ENCODE measurements around the gene UQCR10.

Gene UQCR10

DNA sequence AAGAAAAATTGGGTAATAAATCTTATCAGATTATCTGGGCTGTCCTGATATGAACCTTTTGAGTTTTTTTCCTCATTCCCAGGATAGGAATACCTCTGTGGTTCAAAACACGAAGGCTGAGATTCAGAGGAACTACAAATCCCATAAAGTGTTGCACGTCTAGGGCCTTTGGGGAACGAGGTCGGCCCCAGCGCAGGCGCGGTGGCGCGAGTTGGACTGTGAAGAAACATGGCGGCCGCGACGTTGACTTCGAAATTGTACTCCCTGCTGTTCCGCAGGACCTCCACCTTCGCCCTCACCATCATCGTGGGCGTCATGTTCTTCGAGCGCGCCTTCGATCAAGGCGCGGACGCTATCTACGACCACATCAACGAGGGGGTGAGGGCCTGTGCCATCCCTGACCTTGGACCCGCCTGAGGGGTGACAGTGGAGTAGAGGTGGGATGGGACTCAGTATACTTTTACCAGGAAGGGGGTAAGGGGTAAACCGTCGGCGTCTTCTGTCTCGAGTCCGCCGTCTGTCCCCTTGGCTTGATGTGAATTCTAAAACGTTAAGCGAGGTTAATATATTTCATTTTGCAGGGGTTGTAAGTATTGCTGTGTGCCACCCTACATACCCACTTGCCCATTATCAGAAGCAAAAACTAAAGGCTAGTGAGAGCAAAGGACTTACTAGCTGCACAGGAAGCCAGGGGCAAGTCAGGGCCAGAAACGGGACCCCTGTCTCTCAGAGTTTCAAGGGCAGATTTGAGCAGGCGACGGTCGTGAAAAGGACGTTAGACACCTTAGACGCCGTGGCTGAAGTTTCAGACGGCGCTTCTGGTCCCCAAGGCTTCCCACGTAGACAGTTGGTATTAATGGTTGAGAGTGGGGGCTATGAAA, at the start of gene UQCR10:
UQCR10 (plus strand) TSS at position 199 of the 881 bp plus-strand sequence; CDS start at position 229, 30 bp downstream.
- Histone ChIP-seq H3K36me3 (peaks cover 37% of the 10 kb centered on the region), H3K4me3 (ENCODE audit: low read depth, low read length) (peak within 1 kb of the TSS; percentile 96), H3K27me3 (ENCODE audit: insufficient read depth, low read depth, severe bottlenecking) (no peaks in the 10 kb centered on the region), H3K9me3 (ENCODE audit: severe bottlenecking) (no peaks in the 10 kb centered on the region), H3K27ac (peak within 1 kb of the TSS; percentile 96)
- TF ChIP-seq, protein P1, sequence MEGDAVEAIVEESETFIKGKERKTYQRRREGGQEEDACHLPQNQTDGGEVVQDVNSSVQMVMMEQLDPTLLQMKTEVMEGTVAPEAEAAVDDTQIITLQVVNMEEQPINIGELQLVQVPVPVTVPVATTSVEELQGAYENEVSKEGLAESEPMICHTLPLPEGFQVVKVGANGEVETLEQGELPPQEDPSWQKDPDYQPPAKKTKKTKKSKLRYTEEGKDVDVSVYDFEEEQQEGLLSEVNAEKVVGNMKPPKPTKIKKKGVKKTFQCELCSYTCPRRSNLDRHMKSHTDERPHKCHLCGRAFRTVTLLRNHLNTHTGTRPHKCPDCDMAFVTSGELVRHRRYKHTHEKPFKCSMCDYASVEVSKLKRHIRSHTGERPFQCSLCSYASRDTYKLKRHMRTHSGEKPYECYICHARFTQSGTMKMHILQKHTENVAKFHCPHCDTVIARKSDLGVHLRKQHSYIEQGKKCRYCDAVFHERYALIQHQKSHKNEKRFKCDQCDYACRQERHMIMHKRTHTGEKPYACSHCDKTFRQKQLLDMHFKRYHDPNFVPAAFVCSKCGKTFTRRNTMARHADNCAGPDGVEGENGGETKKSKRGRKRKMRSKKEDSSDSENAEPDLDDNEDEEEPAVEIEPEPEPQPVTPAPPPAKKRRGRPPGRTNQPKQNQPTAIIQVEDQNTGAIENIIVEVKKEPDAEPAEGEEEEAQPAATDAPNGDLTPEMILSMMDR (IDR thresholded peaks at IDR 0.05; ENCODE audit: low read depth, low read length): no peak
- DNase-seq: peak; percentile 92

DNA sequence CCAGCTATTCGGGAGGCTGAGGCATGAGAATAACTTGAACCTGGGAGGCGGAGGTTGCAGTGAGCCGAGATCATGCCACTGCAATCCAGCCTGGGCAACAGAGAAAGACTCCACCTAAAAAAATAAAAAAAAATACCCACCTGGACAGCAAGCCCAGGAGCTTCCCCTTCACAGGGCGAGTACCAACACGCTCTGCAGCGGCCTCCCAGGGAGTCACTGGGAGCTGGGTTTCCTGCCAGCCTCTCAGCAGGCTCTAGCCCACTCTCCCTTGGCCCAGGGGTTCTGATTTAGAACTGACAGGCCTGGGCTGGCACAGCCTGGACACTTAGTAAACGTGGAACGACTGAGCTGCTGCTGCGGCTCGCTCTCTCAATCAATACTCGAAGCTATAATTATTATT, 49.4 kb upstream of the UQCR10 start:
- DNase-seq: no peak
- Histone ChIP-seq H3K27me3 (ENCODE audit: insufficient read depth, low read depth, severe bottlenecking) (peaks cover 6% of the 10 kb centered on the region), H3K36me3 (no peaks in the 10 kb centered on the region), H3K9me3 (ENCODE audit: severe bottlenecking) (no peaks in the 10 kb centered on the region), H3K27ac (no peak overlapping the region), H3K4me3 (ENCODE audit: low read depth, low read length) (no peak overlapping the region)
- TF ChIP-seq, protein P1 (IDR thresholded peaks at IDR 0.05; ENCODE audit: low read depth, low read length): no peak

DNA sequence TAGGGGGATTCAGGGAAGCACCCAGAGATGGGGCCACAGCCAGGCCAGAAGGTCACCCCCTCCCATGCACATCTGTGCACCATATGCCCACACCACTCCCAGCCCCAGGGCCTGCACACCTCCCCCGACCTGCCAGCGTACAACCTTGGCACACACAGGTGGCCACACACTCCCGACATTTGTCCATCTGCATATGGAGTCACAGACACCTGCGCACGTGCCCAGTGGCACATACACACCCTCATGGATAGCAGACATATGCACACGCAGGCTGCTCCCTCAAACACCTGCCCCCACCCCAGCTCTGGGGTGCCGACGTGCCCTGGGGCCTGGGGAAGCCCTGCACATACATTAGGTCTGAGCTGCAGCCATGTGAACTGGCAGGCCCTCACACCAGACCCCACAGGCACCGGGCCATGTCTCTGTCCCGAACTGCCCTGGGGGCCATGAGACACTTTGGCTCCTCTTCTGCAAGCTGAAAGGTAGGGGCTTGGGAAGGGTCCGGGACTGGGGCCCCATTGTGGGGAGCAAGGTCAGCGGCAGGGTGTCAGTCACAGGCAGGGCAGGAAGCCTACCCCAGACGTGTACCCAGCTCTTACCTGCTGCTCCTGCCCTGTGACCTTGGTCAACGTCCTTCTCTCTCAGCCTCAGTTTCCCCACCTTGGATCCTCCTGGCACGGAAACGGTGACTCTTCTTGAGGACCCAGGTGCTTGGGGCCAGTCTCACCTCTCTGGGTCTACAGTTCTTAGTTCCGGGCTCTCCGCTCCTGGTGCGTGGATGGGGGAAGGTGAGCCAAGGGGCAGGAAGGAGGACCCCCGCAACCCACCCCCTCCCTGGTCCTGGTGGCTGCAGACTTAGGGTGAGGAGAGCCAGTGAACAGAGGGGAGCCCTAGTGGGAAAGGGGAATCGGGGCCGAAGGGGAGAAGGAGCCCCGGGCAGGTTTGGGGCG, 47.9 kb upstream of the UQCR10 start:
- H3K27ac ChIP-seq: no peak overlapping the region
- DNase-seq: no peak
- TF ChIP-seq, protein P1 (IDR thresholded peaks at IDR 0.05; ENCODE audit: low read depth, low read length): no peak
- H3K9me3 ChIP-seq (ENCODE audit: severe bottlenecking): no peaks in the 10 kb centered on the region
- peaks cover 6% of the 10 kb centered on the region for H3K27me3 ChIP-seq (ENCODE audit: insufficient read depth, low read depth, severe bottlenecking)
- peak overlapping the region; percentile 32 for H3K4me3 ChIP-seq (ENCODE audit: low read depth, low read length)
- no peaks in the 10 kb centered on the region for H3K36me3 ChIP-seq

DNA sequence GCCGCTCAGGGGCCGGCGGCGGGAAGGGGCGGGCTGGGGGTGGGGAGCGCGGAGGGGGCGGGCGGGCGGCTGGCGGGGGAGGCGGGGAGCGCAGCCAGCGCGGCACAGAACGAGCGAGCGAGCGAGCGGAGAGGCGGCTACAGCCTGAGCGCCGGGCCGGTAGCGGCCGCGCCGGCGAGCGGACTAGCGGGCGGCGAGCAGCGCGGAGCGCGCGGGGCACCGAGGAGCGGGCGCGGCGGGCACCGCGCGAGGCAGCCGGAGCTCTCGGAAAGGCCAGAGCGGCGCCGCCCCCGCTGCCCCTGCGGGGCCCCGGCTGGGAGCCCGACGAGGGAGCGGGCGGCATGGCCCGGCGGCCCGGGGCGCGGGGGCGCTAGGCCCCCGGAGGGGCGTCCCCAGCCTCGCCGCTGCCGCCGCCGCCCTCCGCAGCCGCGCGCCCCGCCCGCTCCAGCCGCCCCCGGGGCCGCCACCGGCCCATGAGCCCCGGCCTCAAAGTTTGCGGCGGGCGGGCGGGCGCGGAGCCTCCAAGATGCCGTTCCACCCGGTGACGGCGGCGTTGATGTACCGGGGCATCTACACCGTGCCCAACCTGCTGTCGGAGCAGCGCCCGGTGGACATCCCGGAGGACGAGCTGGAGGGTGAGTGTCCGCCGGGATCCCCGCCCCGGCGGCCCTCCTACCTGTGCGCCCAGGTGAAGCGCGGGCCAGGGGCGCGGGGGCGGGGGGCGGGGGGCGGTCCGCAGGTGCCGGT, 47.1 kb upstream of the UQCR10 start, which contains the start of gene CABP7:
CABP7 (plus strand) TSS at position 105 of the 747 bp plus-strand sequence; CDS start at position 527, 422 bp downstream.
- no peaks in the 10 kb centered on the region for H3K36me3 ChIP-seq
- TF ChIP-seq, protein P1 (IDR thresholded peaks at IDR 0.05; ENCODE audit: low read depth, low read length): no peak
- H3K27me3 ChIP-seq (ENCODE audit: insufficient read depth, low read depth, severe bottlenecking): peaks cover 6% of the 10 kb centered on the region
- peak within 1 kb of the TSS; percentile 40 for H3K4me3 ChIP-seq (ENCODE audit: low read depth, low read length)
- no peaks in the 10 kb centered on the region for H3K9me3 ChIP-seq (ENCODE audit: severe bottlenecking)
- no peak for DNase-seq
- no peak within 1 kb of the TSS for H3K27ac ChIP-seq

DNA sequence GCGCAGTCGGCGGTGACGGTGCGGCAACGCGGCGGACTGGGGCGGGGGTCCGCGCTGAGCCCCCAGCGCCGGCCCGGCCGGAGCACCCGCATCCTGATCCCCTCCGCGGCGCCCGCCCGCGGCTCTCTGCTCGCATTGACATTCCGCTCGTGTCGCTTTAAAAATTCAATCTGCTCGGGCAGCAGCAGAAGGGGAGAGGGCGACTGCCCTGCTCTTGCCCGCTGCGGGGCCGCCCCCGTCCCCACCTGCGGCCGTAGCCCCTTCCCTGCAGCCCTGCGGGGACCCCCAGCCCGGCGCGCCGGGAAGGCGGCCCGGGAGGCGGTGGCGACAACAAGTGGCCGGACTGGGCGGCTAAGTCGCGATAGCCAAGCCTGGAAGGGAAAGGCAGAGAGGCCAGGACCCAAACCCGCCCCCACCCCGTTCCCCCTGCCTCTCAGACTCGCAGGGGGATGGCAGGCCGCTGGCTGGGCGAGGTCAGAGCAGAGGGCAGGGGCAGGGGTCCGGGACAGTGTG, 46.3 kb upstream of the UQCR10 start:
- peak overlapping the region; percentile 40 for H3K4me3 ChIP-seq (ENCODE audit: low read depth, low read length)
- DNase-seq: no peak
- TF ChIP-seq, protein P1 (IDR thresholded peaks at IDR 0.05; ENCODE audit: low read depth, low read length): no peak
- H3K27me3 ChIP-seq (ENCODE audit: insufficient read depth, low read depth, severe bottlenecking): peaks cover 6% of the 10 kb centered on the region
- no peaks in the 10 kb centered on the region for H3K36me3 ChIP-seq
- no peak overlapping the region for H3K27ac ChIP-seq
- H3K9me3 ChIP-seq (ENCODE audit: severe bottlenecking): no peaks in the 10 kb centered on the region
